Heart left ventricle (tissue), 13 donors: ENCODE data around the gene UBXN2A.

Experiments
- POLR2A ChIP-seq, 2 donors: fragments of 450-650 bp; IDR thresholded peaks; one replicate each; pipeline ENCODE4 v1.6.1; 2017; ENCODE audit warnings: antibody characterized with exemption in 2 of 2, mild to moderate bottlenecking in 2 of 2, moderate library complexity in 2 of 2
- TF ChIP-seq, protein P1 (sequence below), 12 donors: fragments of 200-600 bp; sonication (generic) in 4 of 12; IDR thresholded peaks; one replicate each; pipeline versions ENCODE4 v1.5.0 to v1.8.0; 2018 to 2022; ENCODE audit warnings: antibody characterized with exemption in 12 of 12, mild to moderate bottlenecking in 5 of 12
- donor health status: ischemic (EF 13 %, LVEDD 7.1; RV severe dilation, severe dysfunction).
- donor health status: DM: no; HTN: yes; CAD: no.
- donor health status: DM: no; HTN: no; CAD: no.
- donor health status: ischemic (EF 25% LVEDD 6.9; RV normal size, moderate dysfunction).
- donor health status: ischemic (EF 25% LVEDD 5.7; RV mildly dilated, moderate dysfunction).
- donor health status: ischemic (EF 35%, LVEDD 5.7; RV mildly dilated, moderate dysfunction).
- donor health status: nonischemic (EF 11% LVEDD 7.7; RV severe dilation, severe dysfunction).
- donor health status: DM: yes; HTN: yes; CAD: no.
- donor health status: PGD.
- donor health status: ischemic (EF 29% LVEDD 5.4; RV normal size, mild dysfunction).
- donor health status: nonischemic (EF 23%, LVEDD 6.1; RV moderate dilation, normal function).

DNA sequence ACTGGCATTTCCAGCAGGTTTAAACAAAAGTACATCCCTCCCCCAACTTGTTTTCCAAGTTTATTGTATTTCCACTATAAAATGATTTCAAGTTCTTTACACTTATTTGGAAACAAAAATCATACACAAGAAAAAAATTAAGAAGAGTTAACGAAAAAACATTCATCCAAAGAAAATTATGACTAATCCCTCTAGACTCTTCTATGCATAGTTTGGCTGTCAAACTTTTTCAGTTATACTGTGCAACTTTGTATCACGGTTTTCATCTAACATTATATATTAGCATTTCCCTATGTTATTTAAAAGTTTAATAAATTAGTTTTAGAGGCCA lies 106.3 kb downstream of the UBXN2A start:
- TF ChIP-seq, protein P1, sequence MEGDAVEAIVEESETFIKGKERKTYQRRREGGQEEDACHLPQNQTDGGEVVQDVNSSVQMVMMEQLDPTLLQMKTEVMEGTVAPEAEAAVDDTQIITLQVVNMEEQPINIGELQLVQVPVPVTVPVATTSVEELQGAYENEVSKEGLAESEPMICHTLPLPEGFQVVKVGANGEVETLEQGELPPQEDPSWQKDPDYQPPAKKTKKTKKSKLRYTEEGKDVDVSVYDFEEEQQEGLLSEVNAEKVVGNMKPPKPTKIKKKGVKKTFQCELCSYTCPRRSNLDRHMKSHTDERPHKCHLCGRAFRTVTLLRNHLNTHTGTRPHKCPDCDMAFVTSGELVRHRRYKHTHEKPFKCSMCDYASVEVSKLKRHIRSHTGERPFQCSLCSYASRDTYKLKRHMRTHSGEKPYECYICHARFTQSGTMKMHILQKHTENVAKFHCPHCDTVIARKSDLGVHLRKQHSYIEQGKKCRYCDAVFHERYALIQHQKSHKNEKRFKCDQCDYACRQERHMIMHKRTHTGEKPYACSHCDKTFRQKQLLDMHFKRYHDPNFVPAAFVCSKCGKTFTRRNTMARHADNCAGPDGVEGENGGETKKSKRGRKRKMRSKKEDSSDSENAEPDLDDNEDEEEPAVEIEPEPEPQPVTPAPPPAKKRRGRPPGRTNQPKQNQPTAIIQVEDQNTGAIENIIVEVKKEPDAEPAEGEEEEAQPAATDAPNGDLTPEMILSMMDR (IDR thresholded peaks at IDR 0.05) = no peak
- no peak for TF ChIP-seq POLR2A (IDR thresholded peaks at IDR 0.05)
